ENCODE measurements around the gene NPPB.

Gene NPPB

DNA sequence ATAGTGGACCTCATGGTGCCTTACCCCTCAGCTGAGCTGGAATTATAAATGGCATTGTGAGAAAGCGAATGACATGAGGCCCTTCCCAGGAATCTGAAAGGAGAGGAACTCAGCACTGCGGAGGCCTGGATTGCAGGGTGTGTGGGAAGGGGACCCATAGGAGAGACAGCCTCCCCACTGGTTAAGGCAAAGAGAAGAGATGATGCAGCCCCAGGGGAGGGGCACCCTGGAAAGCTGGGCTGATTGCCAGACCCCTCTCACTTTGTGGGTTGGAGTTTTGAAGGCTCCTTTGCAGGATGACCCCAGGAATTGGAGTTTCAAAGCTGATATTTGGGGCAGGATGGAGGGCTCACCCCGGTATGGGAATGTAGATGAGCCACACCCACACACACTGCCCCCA lies 2.0 kb downstream of the NPPB start:
- no peak for DNase-seq

DNA sequence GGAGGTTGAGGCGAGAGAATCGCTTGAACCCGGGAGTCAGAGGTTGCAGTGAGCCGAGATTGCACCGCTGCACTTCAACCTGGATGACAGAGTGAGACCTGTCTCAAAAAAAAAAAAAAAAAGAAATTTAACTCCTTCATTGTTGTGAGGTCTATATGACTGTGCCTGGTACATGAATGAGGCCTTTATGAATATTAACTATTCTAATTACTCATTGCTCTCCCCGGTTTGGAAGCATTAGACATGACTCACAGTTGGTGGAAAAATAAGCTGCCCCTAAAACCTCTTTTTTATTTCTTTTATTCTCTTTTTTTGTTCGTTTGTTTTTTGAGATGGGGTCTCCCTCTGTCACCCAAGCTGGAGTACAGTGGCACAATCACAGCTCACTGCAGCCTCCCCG lies 3.3 kb downstream of the NPPB start:
- DNase-seq = no peak

DNA sequence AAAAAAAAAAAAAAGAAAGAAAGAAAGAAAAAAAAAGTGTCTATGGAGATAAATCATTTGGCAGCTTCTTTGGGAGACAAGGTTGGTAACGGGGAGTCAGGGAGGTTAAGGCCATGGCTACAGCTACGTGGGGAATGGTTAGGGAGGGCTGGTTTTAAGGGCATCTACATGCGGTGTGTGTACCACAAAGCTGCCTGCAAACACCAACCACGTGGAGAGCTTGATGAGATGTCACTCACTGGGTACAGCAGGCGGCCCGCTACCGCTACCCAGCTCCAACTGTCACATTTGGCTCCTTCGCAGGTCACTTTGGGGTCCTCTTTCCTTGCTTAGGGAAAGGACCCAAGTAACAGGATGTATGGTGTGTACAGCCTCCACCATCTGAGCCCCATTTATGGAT lies 4.2 kb downstream of the NPPB start:
- DNase-seq = no peak

DNA sequence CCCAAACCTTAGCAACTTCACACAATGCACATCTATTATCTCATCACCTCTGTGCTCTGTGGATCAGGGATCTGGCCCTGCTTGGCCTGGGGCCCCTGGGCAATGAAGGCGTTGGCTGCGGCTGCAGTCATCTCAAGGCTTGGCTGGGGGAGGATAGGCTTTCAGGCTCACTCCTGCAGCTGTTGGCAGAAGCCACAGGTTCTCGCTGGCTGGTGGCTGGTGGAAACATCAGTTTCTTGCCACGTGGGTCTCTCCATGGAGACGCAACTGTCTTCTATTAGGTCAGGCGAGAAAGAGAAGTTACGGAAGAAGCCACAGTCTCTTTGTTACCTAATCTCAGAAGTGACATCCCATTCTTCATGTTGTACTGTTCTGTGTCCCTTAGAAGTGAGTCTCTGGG lies 7.6 kb downstream of the NPPB start:
- DNase-seq = no peak

DNA sequence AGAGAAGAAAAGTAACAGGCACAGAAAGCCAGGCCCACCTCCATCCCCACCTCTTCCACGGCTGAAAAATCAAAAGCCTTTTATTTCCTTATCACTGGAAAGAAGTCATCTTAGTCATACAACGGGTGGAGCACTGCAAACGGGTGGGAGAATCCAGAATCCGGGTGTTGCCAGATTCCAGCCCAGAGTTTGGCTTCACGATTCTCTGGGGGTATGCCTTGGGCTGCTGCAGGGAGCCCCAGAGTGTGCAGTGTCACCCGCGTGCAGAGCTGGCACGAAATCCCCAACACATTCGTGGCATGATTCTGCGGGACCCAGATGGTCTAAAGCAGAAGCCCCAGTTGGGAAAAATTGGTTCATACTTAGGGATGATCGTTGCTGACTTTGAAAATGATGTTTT lies 8.6 kb downstream of the NPPB start:
- DNase-seq = no peak

DNA sequence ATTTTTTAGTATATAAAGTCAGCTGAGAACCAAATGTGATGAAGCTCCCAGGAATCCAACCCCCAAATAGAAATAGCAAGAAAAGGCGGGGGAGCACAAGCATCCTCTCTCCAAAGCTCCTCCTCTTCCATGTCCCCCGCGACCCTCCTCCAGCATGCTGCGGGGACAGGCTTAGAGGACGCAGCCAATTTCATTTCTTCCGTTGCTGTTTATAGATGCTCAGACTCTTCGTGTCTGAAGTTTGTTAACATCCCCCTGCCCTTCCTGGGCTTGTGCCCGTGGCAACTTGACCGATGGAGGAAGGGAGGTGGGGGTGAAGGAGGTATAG lies 10.4 kb downstream of the NPPB start:
- no peak for DNase-seq

DNA sequence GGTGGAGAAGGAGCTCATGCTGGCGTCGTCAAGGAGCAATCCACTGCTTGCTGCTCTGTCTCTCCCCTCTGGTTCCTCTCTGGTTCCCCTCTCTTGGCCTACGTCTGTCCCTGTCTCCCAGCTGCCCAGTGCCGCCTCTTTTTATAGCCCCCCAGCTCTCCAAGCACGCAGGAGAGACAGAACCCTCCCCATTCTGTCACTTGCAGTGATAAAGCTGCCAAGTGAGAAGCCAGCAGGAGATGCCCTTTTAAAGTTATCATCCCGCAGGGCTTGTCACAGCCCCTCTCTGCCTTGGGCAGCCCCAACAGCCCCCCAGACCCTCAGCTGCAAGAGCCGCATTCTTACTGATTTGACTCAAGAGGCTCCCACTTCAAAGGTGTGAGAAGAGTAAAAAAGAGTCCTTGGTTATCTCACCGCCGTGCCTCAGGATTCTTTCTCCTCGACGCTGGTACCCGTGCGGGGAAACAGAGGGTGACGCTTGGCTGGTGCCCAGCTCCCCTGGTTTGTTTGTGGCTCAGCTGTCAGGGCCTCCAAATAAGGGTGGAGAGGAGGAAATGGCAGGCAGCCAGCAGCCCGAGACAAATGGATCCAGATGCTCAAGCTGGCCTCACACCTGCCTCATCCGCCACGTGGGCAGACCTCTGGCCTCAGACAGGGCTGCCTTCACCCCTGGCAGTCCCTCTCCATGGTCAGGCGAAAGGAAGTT lies 10.9 kb downstream of the NPPB start, which contains the start of gene NPPA:
NPPA (minus strand) TSS at position 117 of the 706 bp plus-strand sequence; CDS start at position 18, 99 bp downstream.
- peak; percentile 35 for DNase-seq

DNA sequence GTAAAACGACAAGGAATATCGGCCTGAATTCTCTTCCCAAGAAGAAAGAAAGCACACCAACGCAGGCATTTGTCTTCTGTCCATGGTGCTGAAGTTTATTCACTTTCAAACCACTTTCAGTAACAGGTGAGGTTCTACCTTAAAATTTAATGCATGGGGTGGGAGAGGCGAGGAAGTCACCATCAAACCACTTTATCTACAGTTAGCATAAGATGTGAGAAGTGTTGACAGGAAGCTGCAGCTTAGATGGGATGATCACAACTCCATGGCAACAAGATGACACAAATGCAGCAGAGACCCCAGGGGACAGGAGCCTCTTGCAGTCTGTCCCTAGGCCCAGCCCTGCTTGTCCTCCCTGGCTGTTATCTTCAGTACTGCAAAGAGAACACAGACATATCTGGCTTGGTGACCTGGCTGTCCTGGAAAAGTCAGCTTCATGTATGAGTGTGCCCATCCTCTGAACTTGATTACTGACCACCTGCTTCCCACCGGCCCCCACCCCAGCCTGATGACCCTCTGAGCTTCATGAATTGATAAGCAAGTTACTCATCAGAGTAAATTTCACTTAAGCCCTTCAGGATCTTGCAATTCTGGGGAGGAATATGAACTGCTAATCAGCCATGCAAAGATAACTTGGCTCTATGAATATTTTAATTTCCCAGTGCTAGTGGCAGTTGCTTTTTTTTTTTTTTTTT lies 13.0 kb downstream of the NPPB start:
- peak; percentile 68 for DNase-seq

DNA sequence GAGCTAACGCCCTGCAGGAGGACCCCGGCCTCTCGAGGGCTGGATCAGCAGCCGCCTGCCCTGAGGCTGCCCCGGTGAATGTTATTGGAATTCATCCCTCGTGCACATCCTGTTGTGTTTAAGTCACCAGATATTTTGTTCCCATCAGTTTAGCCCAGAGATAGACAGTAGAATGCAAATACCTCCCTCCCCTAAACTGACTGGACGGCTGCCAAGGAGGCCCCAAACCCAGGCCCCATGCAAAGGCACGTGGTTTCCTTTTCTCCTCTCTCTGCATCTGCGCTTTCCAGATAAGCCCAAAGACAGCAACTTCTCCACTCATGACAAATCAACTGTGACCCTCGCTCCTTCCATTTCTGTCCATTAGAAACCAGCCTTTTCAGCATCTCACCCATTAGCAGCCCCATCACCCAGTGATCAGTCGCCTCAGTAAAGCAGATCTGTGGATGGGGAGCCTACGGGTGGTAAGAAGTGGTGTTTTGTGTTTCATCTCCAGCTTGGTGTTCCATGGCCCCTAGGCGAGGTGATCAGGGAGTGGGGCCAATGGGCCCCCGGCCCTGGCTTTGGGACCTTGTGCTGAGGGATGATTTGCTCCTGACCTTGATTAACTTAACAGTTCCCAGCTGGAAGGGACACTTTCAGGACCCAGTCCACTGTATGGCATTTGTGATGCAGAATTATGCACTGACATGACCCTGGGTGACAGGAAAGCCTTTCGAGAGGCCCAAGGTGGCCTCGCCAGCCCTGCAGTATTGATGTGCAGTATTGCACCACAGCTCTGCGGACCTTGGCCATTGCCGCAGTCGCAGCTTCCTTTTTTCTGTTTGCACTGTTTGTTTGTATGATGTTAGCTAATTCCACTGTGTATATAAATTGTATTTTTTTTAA lies 16.3 kb downstream of the NPPB start:
- DNase-seq = peak; percentile 59

DNA sequence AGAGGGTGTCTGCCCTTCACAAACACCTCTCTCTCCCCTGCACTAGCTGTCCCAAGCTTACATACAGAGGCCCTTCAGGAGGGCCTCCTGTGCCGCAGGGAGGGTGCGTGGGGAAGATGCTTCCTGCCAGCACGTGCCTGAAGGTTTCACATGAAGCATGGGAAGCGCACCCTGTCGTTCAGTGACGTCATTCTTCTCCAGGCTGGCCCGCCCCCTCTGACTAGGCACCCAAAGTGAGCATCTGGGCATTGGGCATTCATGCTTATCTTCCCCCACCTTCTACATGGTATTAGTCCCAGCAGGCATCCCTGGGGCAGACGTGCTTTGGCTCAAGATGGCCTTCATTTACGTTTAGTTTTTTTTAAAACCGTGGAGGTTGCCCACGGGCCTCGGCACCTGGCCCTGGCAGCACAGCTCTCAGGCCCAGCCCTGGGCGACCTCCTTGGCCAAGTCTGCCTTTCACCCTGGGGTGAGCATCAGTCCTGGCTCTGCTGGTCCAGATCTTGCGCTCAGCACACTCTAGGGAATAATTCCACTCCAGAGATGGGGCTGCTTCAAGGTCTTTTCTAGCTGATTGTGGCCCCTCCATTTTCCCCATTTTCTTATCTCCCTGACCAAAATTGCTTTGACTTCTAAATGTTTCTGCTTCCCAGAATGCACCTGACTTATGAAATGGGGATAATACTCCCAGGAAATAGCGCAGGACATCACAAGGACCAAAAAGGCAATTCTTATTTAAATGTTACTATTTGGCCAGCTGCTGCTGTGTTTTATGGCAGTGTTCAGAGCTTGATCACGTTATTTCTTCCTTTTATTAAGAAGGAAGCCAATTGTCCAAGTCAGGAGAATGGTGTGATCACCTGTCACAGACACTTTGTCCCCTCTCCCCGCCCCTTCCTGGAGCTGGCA lies 17.2 kb downstream of the NPPB start:
- DNase-seq = no peak

DNA sequence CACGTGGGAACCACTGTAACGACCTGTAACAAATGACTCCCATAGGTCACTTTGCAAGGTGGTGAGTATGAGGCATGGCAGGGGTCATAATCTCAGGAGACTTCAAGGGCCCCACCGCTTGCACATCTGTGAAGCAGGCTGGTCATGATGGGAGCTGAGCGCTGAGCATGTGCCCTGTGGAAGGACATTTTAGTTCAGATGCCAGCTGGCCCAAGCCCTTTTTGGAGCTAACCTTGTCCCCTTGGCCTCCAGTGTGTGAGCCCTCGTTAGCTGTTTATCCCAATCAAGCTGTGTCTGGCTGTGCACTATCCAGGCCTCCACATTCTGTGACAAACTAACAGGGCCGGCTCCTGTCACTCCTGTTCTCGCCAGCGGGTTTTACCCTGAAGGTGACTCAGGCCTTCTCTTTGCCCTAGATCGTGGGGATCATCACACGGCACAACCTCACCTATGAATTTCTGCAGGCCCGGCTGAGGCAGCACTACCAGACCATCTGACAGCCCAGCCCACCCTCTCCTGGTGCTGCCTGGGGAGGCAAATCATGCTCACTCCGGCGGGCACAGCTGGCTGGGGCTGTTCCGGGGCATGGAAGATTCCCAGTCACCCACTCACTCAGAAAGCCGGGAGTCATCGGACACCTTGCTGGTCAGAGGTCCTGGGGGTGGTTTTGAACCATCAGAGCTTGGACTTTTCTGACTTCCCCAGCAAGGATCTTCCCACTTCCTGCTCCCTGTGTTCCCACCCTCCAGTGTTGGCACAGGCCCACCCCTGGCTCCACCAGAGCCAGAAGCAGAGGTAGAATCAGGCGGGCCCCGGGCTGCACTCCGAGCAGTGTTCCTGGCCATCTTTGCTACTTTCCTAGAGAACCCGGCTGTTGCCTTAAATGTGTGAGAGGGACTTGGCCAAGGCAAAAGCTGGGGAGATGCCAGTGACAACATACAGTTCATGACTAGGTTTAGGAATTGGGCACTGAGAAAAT lies 18.7 kb downstream of the NPPB start:
- no peak for DNase-seq

DNA sequence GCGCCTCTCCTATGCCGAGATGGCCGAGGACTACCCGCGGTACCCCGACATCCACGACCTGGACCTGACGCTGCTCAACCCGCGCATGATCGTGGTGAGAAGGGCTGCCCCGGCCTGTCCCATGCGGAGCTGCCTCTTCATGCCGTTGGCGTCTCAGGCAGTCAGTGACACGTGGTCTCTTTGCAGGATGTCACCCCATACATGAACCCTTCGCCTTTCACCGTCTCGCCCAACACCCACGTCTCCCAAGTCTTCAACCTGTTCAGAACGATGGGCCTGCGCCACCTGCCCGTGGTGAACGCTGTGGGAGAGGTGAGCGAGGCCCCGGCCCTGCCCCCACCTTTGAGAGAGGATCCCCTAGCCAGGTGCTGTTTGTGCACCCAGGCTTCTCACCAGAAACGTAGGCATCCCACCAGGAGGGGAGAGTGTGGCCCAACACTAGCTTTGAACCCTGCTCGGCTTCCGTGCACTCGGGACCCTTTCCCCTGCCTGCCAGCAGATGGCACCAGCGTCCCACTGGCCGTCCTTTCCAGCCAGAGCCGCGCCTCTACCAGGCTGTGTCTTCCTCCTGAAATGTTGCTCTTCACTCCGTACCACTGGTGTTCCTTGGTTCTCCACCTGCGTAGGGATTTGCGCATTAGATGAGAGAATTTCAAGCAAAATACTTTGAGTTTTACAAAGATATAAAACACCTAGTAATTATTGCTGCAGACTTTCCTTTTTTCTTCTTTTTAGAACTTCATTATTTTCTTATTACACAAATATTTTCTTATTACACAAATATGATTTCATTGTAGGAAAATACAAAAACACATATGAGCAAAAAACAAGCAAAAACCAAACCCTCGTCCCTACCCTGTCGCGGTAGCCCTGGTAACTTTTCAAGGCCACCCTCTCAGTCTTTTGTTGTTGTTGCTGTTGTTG lies 20.1 kb downstream of the NPPB start:
- peak; percentile 84 for DNase-seq

DNA sequence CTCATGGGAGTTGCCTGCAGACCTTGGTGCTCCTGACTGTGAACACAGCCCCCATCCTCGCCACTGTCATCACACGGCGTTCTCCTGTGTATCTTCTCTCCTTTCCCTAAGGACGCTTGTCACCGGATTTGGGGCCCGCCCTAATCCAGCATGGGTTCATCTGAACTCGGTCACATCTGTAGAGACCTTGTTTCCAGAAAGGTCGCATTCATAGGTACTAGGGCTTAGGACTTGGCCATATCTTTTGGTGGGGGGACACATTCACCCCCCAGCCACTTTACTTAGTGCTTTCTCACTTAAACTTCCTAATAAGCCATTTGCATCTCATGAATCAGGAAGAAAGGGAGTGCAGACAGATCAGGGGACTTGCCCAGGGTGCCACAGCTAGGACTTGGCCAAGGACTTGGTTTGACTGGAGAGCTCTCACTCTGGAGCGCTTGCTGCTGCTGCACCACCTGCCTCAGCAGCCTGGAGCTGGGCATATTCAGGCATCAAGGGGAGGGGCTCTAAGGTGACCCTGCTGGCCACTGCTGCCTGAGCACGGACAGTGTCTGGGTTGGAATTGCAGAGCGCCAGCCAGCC lies 20.9 kb downstream of the NPPB start:
- DNase-seq = no peak

DNA sequence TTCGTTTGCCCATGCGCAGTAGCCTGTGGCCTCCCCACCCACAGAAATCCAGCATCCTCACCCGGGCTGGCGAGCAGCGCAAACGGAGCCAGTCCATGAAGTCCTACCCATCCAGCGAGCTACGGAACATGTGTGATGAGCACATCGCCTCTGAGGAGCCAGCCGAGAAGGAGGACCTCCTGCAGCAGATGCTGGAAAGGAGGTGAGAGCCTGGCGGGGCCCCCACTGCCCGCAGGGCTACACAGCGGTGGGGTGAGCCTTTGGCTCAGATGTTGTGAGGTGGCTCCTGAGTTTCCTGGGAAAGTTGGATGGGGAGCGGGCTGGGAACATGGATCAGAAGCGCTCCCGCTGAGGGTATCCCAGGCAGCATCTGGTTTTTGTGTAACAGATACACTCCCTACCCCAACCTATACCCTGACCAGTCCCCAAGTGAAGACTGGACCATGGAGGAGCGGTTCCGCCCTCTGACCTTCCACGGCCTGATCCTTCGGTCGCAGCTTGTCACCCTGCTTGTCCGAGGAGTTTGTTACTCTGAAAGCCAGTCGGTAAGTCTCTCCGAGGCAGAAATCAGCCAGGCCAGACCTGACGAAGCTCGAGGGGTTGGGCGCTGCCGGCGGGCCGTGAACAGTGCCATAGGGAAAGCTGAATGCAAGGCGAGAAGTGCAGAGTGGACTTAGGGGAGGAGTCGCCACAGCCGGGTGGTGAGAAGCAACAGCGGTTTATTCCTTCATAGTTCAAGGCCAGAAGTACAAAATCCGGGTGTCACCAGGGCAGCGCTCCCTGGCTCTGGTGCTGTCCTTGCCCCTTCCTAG lies 21.6 kb downstream of the NPPB start:
- DNase-seq = no peak

DNA sequence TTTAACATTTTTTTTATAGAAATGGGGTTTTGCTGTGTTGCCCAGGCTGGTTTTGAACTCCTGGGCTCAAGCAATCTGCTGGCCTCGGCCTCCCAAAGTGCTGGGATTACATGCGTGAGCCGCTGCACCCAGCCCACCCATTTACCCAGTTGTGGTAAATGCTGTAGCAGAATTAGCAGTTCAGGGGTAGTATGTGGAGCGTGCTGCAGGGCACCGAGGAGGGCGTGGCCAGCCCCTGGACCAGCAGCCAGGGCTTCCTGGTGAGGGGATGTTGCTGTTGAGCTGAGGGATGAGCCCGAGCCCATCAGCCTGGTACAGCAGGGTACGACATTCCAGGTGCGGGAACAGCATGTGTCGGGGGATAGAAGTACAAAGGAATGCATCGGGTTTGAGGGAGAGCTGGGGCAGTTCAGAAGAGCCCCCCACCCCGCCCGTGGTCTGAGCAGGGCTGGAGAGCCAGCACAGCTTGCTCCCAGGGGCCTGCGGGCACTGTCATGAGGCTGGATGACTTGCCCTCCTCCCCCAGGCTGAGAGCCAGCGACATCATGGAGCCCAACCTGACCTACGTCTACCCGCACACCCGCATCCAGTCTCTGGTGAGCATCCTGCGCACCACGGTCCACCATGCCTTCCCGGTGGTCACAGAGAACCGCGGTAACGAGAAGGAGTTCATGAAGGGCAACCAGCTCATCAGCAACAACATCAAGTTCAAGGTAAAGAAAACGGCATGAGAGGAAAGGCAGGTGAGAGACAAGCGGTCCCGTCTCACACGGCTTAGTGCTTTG lies 23.1 kb downstream of the NPPB start:
- no peak for DNase-seq

DNA sequence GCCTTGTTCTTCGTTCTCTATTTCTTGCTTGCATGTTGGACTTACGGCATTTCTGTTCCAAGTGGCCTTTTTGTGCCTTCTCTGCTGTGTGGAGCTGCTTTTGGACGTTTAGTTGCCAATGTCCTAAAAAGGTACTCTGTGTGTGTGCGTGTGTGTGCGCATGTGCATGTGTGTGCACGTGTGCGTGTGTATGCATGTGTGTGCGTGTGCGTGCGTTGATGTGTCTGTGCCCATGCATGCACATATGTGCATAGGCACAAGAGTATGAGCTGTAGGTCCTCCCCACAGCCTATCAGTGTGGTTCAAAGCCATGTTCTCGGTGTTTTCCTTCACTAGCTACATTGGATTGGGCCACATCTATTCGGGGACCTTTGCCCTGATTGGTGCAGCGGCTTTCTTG lies 24.8 kb downstream of the NPPB start:
- DNase-seq = no peak

DNA sequence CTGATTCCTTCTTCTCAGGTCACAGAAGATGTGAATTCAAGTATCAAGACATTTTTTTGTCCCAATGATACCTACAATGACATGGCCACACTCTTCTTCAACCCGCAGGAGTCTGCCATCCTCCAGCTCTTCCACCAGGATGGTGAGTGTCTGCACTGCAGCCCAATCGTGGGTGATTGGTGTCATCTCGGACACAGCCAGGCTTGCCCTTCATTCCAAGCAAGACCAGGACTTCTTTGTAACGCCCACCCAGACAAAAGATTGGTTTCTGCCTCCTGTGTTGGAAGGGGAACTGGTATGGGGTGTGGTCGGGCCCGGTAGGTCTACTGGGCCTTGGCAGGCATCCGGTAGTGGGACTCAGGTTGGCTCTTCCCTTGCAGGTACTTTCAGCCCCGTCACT lies 25.2 kb downstream of the NPPB start:
- DNase-seq = no peak

Measured in eye (tissue), 1 donor.